Ovary (tissue), 9 donors: ENCODE results near the gene NEMP2. TPM values are rescaled to one million over a fixed set of nuclear protein-coding genes. Genes with fewer than 3 reads are reported as not detected.

Experiments
- DNase-seq, 5 donors: peaks; one replicate each; pipeline ENCODE4 v3.0.0-alpha.2; 2019 to 2020
- H3K27ac ChIP-seq, 2 donors: fragments of 200-600 bp; one replicate each; pipeline versions ENCODE4 v1.5.1 to v1.8.0; 2019 to 2022
- H3K27me3 ChIP-seq: fragments of 200-600 bp; one replicate; pipeline ENCODE4 v1.8.0; 2022
- H3K36me3 ChIP-seq: fragments of 200-600 bp; sonication (generic); one replicate; pipeline ENCODE4 v1.5.1; 2019
- H3K4me1 ChIP-seq: one replicate; pipeline ENCODE4 v1.8.1; 2013; ENCODE audit warnings: mild to moderate bottlenecking, moderate library complexity; ENCODE audit not compliant: insufficient read depth
- H3K4me3 ChIP-seq: fragments of 200-600 bp; sonication (generic); one replicate; pipeline ENCODE4 v1.5.1; 2017
- H3K9me3 ChIP-seq, 2 donors: fragments of 200-600 bp in 1 of 2; sonication (generic) in 1 of 2; one replicate each; pipeline versions ENCODE4 v1.5.1 to v1.8.1; 2013 to 2019; ENCODE audit warnings: mild to moderate bottlenecking in 1 of 2, moderate library complexity in 1 of 2
- CTCF ChIP-seq, 3 donors: fragments of 450-650 bp in 2 of 3; fragments of 200-600 bp in 1 of 3; IDR thresholded peaks; one replicate each; pipeline versions ENCODE4 v1.5.1 to v1.8.0; 2016 to 2022; ENCODE audit warnings: antibody characterized with exemption in 3 of 3, mild to moderate bottlenecking in 1 of 3
- EP300 ChIP-seq: sonication (generic); formaldehyde crosslinking; IDR thresholded peaks from one replicate; pipeline ENCODE4 v1.6.1; 2017; ENCODE audit warnings: antibody characterized with exemption
- POLR2A ChIP-seq: fragments of 450-650 bp; IDR thresholded peaks from one replicate; pipeline ENCODE4 v1.6.1; 2017; ENCODE audit warnings: antibody characterized with exemption, mild to moderate bottlenecking, moderate library complexity
- WGBS, 3 donors: extraction: QIAGEN DNeasy Blood & Tissue Kit in 1 of 3; methylation state at CpG; one replicate each; pipeline versions ENCODE4 v1.1.5 to v1.1.7; 2013 to 2017; 5-methylcytosine and 5-hydroxymethylcytosine counted together
- intact Hi-C, 4 donors: fragments of 100-400 bp; cut with DNase I; formaldehyde crosslinking; loops; one replicate each; pipeline versions ENCODE4 v1.11.0 to v1.15.1; 2022 to 2023
- polyA plus RNA-seq, 2 donors: library from polyadenylated mRNA; stranded (reverse); fragments of 200-250 nt in 1 of 2; fragments of 350-450 nt in 1 of 2; fragmentation: Illumina TruSeq in 1 of 2; extraction: RNeasy Lipid Tissue Mini Kit (QIAGEN cat#74804) in 1 of 2; gene quantifications; one replicate each; pipeline ENCODE4 v1.2.3, GENCODE V29; 2013 to 2014
- total RNA-seq, 7 donors: library from RNA; depleted of rRNA in 2 of 7; stranded (reverse); fragments of >200 nt in 2 of 7; fragmentation: NEBNext Ultra II Directional in 3 of 7; extraction: Animal tissue kit (Norgen Biotek cat#: 25700) in 3 of 7; gene quantifications; one replicate each; pipeline versions ENCODE4 v1.1.0 to v1.2.4, GENCODE V29; 2016 to 2023
- donor health status: DM: no; HTN: no; CAD: no; lungs with moderate emphysema.
- donor health status: DM: no; HTN: no; CAD: no.
- donor health status: Bipolar disorder and iron deficiency.
- donor health status: DM: yes; HTN: yes; CAD: no.
- donor health status: DM: no; HTN: no; CAD: no.
- donor health status: DM: yes; HTN: yes; CAD: no.

The NEMP2 gene
- total and polyA plus RNA-seq, 9 donors = 1.4 to 6.4 (median 4.5) TPM

- Histone ChIP-seq H3K27ac (no peak overlapping the region), H3K4me3 (no peak overlapping the region), H3K27me3 (no peaks in the 10 kb centered on the region), H3K4me1 (peaks cover 9% of the 10 kb centered on the region), H3K36me3 (no peaks in the 10 kb centered on the region), H3K9me3 (no peaks in the 10 kb centered on the region)
- intact Hi-C loops = no loop called here
- WGBS, 3 donors = 91 to 92% (median 92%) methylated on average over 6 of the region's 6 CpGs
- no peak for DNase-seq
- TF ChIP-seq EP300 (no peak), CTCF (IDR thresholded peaks at IDR 0.05) (no peak), POLR2A (no peak)
Observed at GRCh38 chr2:190576573-190576972, 42.1 kb upstream of the NEMP2 start.

- intact Hi-C loops = no loop called here
- WGBS, 3 donors = 95 to 96% (median 95%) methylated on average over 1 of the region's 1 CpG
- no peaks in the 10 kb centered on the region for H3K9me3 ChIP-seq
- DNase-seq = no peak
- H3K27me3 ChIP-seq = no peaks in the 10 kb centered on the region
- no peak overlapping the region for H3K27ac ChIP-seq
- TF ChIP-seq EP300 (no peak), POLR2A (no peak), CTCF (IDR thresholded peaks at IDR 0.05) (no peak)
- H3K36me3 ChIP-seq = no peaks in the 10 kb centered on the region
- peaks cover 9% of the 10 kb centered on the region for H3K4me1 ChIP-seq
- H3K4me3 ChIP-seq = no peak overlapping the region
Observed at GRCh38 chr2:190575263-190575662, 40.7 kb upstream of the NEMP2 start.

- intact Hi-C loops = no loop called here
- Histone ChIP-seq H3K4me1 (peaks cover 7% of the 10 kb centered on the region), H3K9me3 (no peaks in the 10 kb centered on the region), H3K4me3 (no peak overlapping the region), H3K27me3 (no peaks in the 10 kb centered on the region), H3K36me3 (no peaks in the 10 kb centered on the region), H3K27ac (no peak overlapping the region)
- DNase-seq = no peak
- TF ChIP-seq POLR2A = no peak
- TF ChIP-seq EP300 = no peak
- TF ChIP-seq CTCF (IDR thresholded peaks at IDR 0.05) = no peak
Observed at GRCh38 chr2:190574169-190574568, 39.6 kb upstream of the NEMP2 start.

- Histone ChIP-seq H3K27ac (no peak overlapping the region), H3K27me3 (no peaks in the 10 kb centered on the region), H3K4me1 (no peaks in the 10 kb centered on the region), H3K36me3 (no peaks in the 10 kb centered on the region), H3K9me3 (no peaks in the 10 kb centered on the region), H3K4me3 (no peak overlapping the region)
- no peak for DNase-seq
- intact Hi-C loops = no loop called here
- TF ChIP-seq POLR2A (no peak), CTCF (IDR thresholded peaks at IDR 0.05) (no peak), EP300 (no peak)
Observed at GRCh38 chr2:190572246-190572645, 37.7 kb upstream of the NEMP2 start.

- H3K4me1 ChIP-seq = no peaks in the 10 kb centered on the region
- no peaks in the 10 kb centered on the region for H3K36me3 ChIP-seq
- no peak for TF ChIP-seq EP300
- no peaks in the 10 kb centered on the region for H3K27me3 ChIP-seq
- DNase-seq = no peak
- no peak overlapping the region for H3K4me3 ChIP-seq
- H3K27ac ChIP-seq = no peak overlapping the region
- H3K9me3 ChIP-seq = no peaks in the 10 kb centered on the region
- intact Hi-C loops = no loop called here
Observed at GRCh38 chr2:190571686-190572085, 37.2 kb upstream of the NEMP2 start.
